Astrocyte (in vitro differentiated cells and primary cell): ENCODE results near the gene FBXO8. TPM values are rescaled to one million over a fixed set of nuclear protein-coding genes. Genes with fewer than 3 reads are reported as not detected.
A peak's percentile ranks its signal among the peaks of the same experiment; 100 is the strongest.

Source experiments
- DNase-seq: peaks from one replicate; pipeline ENCODE4 v3.0.0-alpha.2; 2010; ENCODE audit warnings: low read depth
- FAIRE-seq: peaks from 2 replicates; lab custom pipeline; 2011; peaks lifted over from hg19 to GRCh38; lab: Jason Lieb, UNC
- H2AFZ ChIP-seq: 2 replicates; pipeline ENCODE4 v1.6.0; 2012; ENCODE audit warnings: low read depth, low read length, inconsistent platforms
- H3K27ac ChIP-seq: 2 replicates; pipeline ENCODE4 v1.5.1; 2011; ENCODE audit warnings: low read depth, low read length, inconsistent platforms
- H3K27me3 ChIP-seq: 2 replicates; pipeline ENCODE4 v1.6.0; 2011; ENCODE audit warnings: low read length, inconsistent platforms; ENCODE audit not compliant: insufficient read depth
- H3K36me3 ChIP-seq: 2 replicates; pipeline ENCODE4 v1.5.1; 2011; ENCODE audit warnings: low read length, inconsistent platforms; ENCODE audit not compliant: insufficient read depth
- H3K4me1 ChIP-seq: 2 replicates; pipeline ENCODE4 v1.5.1; 2011; ENCODE audit warnings: low read length, inconsistent platforms; ENCODE audit not compliant: insufficient read depth
- H3K4me2 ChIP-seq: 2 replicates; pipeline ENCODE4 v1.6.0; 2012; ENCODE audit warnings: low read length, inconsistent platforms
- H3K4me3 ChIP-seq: 2 replicates; pipeline ENCODE4 v1.5.1; 2011; ENCODE audit warnings: low read depth, mild to moderate bottlenecking, low read length, inconsistent platforms; ENCODE audit not compliant: insufficient read depth
- H3K79me2 ChIP-seq: 2 replicates; pipeline ENCODE4 v1.6.0; 2012; ENCODE audit warnings: mild to moderate bottlenecking, low read length, inconsistent platforms; ENCODE audit not compliant: insufficient read depth
- H3K9ac ChIP-seq: 2 replicates; pipeline ENCODE4 v1.6.0; 2012; ENCODE audit warnings: mild to moderate bottlenecking, low read length, inconsistent platforms
- H3K9me3 ChIP-seq: 2 replicates; pipeline ENCODE4 v1.5.1; 2012; ENCODE audit warnings: low read depth, mild to moderate bottlenecking, low read length, inconsistent platforms; ENCODE audit not compliant: insufficient read depth
- H4K20me1 ChIP-seq: 2 replicates; pipeline ENCODE4 v1.6.0; 2012; ENCODE audit warnings: low read length, inconsistent platforms; ENCODE audit not compliant: insufficient read depth
- H3K27ac Mint-ChIP-seq: one replicate; pipeline ENCODE4 v1.8.0; 2021; ENCODE audit warnings: mild to moderate bottlenecking, mixed read lengths; ENCODE audit not compliant: unreplicated experiment
- H3K27me3 Mint-ChIP-seq: one replicate; pipeline ENCODE4 v1.8.0; 2021; ENCODE audit warnings: low read depth, mixed read lengths; ENCODE audit not compliant: unreplicated experiment
- H3K36me3 Mint-ChIP-seq: one replicate; pipeline ENCODE4 v1.8.0; 2021; ENCODE audit warnings: low read depth, mixed read lengths; ENCODE audit not compliant: unreplicated experiment
- H3K4me1 Mint-ChIP-seq: one replicate; pipeline ENCODE4 v1.8.0; 2021; ENCODE audit warnings: low read depth, mixed read lengths; ENCODE audit not compliant: unreplicated experiment
- H3K4me3 Mint-ChIP-seq: one replicate; pipeline ENCODE4 v1.8.0; 2021; ENCODE audit warnings: mild to moderate bottlenecking, moderate library complexity, mixed read lengths; ENCODE audit not compliant: unreplicated experiment
- H3K9me3 Mint-ChIP-seq: one replicate; pipeline ENCODE4 v1.8.0; 2021; ENCODE audit warnings: mild to moderate bottlenecking, mixed read lengths; ENCODE audit not compliant: unreplicated experiment
- CTCF ChIP-seq: IDR thresholded peaks from 2 replicates; pipeline ENCODE4 v1.5.1; 2011; ENCODE audit warnings: low read depth, mild to moderate bottlenecking, inconsistent platforms, low read length, moderate library complexity; ENCODE audit not compliant: insufficient read depth
- EZH2 ChIP-seq: IDR thresholded peaks from 2 replicates; pipeline ENCODE4 v1.6.1; 2012; ENCODE audit warnings: mild to moderate bottlenecking, low read length, inconsistent platforms; ENCODE audit not compliant: insufficient read depth
- total RNA-seq: library from RNA; stranded (reverse); gene quantifications from 2 replicates; pipeline ENCODE4 v1.2.1, GENCODE V29; 2021

The FBXO8 gene
- total RNA-seq, 1 donor from 2014 or later: 13.1 TPM

- H3K9me3 Mint-ChIP-seq: no peaks in the 10 kb centered on the region
- peaks cover 6% of the 10 kb centered on the region for H3K4me1 Mint-ChIP-seq
- Histone ChIP-seq H3K9ac (no peak overlapping the region), H3K27ac (no peak overlapping the region), H3K36me3 (no peaks in the 10 kb centered on the region), H3K27me3 (peaks cover 40% of the 10 kb centered on the region), H3K9me3 (no peaks in the 10 kb centered on the region), H3K4me3 (no peak overlapping the region), H3K79me2 (no peaks in the 10 kb centered on the region), H2AFZ (no peak overlapping the region), H3K4me1 (no peaks in the 10 kb centered on the region), H3K4me2 (no peak overlapping the region), H4K20me1 (no peaks in the 10 kb centered on the region)
- H3K36me3 Mint-ChIP-seq: peaks cover 1% of the 10 kb centered on the region
- no peak overlapping the region for H3K27ac Mint-ChIP-seq
- DNase-seq: no peak
- FAIRE-seq: peak; percentile 26
- H3K27me3 Mint-ChIP-seq: peaks cover 44% of the 10 kb centered on the region
- no peak for TF ChIP-seq EZH2
- TF ChIP-seq CTCF: no peak
- H3K4me3 Mint-ChIP-seq: no peak overlapping the region
These were observed 76.1 kb downstream of the FBXO8 start for GRCh38 chr4:174207367-174207766.

- H2AFZ ChIP-seq: no peak overlapping the region
- no peaks in the 10 kb centered on the region for H3K9me3 ChIP-seq
- Mint-ChIP-seq H3K27me3 (peaks cover 21% of the 10 kb centered on the region), H3K36me3 (no peaks in the 10 kb centered on the region), H3K9me3 (no peaks in the 10 kb centered on the region), H3K4me1 (no peaks in the 10 kb centered on the region), H3K27ac (no peak overlapping the region), H3K4me3 (no peak overlapping the region)
- H3K9ac ChIP-seq: no peak overlapping the region
- H4K20me1 ChIP-seq: no peaks in the 10 kb centered on the region
- no peak overlapping the region for H3K27ac ChIP-seq
- no peaks in the 10 kb centered on the region for H3K36me3 ChIP-seq
- DNase-seq: no peak
- no peaks in the 10 kb centered on the region for H3K79me2 ChIP-seq
- no peak overlapping the region for H3K4me2 ChIP-seq
- H3K4me1 ChIP-seq: no peaks in the 10 kb centered on the region
- H3K4me3 ChIP-seq: no peak overlapping the region
- TF ChIP-seq CTCF (no peak), EZH2 (no peak)
- no peak for FAIRE-seq
- peaks cover 19% of the 10 kb centered on the region for H3K27me3 ChIP-seq
These were observed 79.2 kb downstream of the FBXO8 start for GRCh38 chr4:174204164-174204831.

- no peak for TF ChIP-seq EZH2
- TF ChIP-seq CTCF: no peak
- Histone ChIP-seq H3K27me3 (peaks cover 13% of the 10 kb centered on the region), H3K79me2 (no peaks in the 10 kb centered on the region), H4K20me1 (no peaks in the 10 kb centered on the region), H3K4me3 (no peak overlapping the region), H3K27ac (no peak overlapping the region), H3K9me3 (no peaks in the 10 kb centered on the region), H3K4me1 (no peaks in the 10 kb centered on the region), H2AFZ (no peak overlapping the region), H3K9ac (no peak overlapping the region), H3K4me2 (no peak overlapping the region), H3K36me3 (no peaks in the 10 kb centered on the region)
- no peaks in the 10 kb centered on the region for H3K9me3 Mint-ChIP-seq
- no peaks in the 10 kb centered on the region for H3K36me3 Mint-ChIP-seq
- H3K27ac Mint-ChIP-seq: no peak overlapping the region
- peaks cover 12% of the 10 kb centered on the region for H3K27me3 Mint-ChIP-seq
- H3K4me3 Mint-ChIP-seq: no peak overlapping the region
- no peak for FAIRE-seq
- H3K4me1 Mint-ChIP-seq: no peaks in the 10 kb centered on the region
- no peak for DNase-seq
These were observed 81.6 kb downstream of the FBXO8 start for GRCh38 chr4:174201871-174202270.
